Kidney epithelial cell (primary cell): ENCODE data around the gene SOCS1. TPM values are rescaled to one million over a fixed set of nuclear protein-coding genes. Genes with fewer than 3 reads are reported as not detected.

ENCODE experiments used
- DNase-seq: peaks from one replicate; pipeline ENCODE4 v3.0.0-alpha.2; 2010; ENCODE audit warnings: low read depth
- H3K27me3 ChIP-seq: 2 replicates; pipeline ENCODE4 v1.6.0; 2011; ENCODE audit warnings: low read length; ENCODE audit not compliant: control insufficient read depth, insufficient read depth
- H3K36me3 ChIP-seq: 2 replicates; pipeline ENCODE4 v1.5.1; 2011; ENCODE audit warnings: low read length; ENCODE audit not compliant: control insufficient read depth, insufficient read depth
- H3K4me3 ChIP-seq: 2 replicates; pipeline ENCODE4 v1.5.1; 2011; ENCODE audit warnings: low read depth, mild to moderate bottlenecking, control low read depth, low read length
- total RNA-seq: library from RNA; depleted of rRNA; stranded (reverse); fragments of >200 nt; gene quantifications from 2 replicates; pipeline ENCODE4 v1.2.3, GENCODE V29; 2015
- TF ChIP-seq, protein P1 (sequence below): IDR thresholded peaks from 2 replicates; pipeline ENCODE4 v1.5.1; 2011; ENCODE audit warnings: mild to moderate bottlenecking, moderate library complexity, low read length, control low read depth, inconsistent platforms; ENCODE audit not compliant: insufficient read depth, poor library complexity, severe bottlenecking

The SOCS1 gene
- total RNA-seq, 1 donor from 2014 or later = 1.2 TPM

DNA sequence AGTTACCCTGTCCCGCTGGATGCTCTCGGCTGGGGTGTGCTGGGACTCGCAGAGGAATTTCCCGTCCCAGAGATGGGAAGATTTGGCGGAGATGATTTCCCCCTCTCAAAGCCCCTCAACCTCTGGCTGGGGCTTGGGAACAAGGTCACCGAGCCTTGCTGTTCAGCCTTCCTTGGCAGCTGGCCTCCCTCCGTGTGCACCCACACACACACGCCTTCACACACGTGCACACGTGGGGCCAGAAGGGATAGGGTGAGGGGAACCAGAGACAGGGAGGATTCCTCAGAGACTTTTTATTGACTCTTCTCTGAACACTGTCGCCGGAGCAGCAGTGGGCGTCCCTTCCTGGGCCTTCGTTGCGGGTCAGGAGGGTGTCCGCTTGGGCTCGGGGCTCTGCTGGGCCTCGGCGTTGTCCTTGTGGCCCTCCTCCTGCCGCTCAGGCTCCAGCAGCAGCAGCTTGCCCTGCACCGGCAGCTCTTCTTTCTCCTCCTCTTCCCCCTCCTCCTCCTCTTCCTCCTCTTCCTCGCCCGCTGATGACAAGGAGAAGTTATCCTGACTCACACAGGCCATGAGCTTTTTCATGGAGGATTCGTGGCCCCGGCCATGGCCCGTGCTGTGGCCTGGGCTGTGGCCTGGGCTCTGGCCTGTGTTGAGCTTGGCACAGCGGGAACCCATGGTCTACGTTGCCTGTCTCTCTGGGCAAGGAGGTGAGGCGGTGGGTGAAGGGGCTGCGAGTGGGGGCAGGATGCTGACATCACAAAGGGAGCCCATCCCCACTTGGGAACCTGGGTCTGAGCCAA is 17.1 kb upstream of the SOCS1 start, which contains the start of gene PRM3:
Gene PRM3 (minus strand): TSS at position 709 of the 800 bp plus-strand sequence. CDS start 34 bp downstream, at position 675.
- TF ChIP-seq, protein P1, sequence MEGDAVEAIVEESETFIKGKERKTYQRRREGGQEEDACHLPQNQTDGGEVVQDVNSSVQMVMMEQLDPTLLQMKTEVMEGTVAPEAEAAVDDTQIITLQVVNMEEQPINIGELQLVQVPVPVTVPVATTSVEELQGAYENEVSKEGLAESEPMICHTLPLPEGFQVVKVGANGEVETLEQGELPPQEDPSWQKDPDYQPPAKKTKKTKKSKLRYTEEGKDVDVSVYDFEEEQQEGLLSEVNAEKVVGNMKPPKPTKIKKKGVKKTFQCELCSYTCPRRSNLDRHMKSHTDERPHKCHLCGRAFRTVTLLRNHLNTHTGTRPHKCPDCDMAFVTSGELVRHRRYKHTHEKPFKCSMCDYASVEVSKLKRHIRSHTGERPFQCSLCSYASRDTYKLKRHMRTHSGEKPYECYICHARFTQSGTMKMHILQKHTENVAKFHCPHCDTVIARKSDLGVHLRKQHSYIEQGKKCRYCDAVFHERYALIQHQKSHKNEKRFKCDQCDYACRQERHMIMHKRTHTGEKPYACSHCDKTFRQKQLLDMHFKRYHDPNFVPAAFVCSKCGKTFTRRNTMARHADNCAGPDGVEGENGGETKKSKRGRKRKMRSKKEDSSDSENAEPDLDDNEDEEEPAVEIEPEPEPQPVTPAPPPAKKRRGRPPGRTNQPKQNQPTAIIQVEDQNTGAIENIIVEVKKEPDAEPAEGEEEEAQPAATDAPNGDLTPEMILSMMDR = no peak
- Histone ChIP-seq H3K36me3 (no peaks in the 10 kb centered on the region), H3K27me3 (peaks cover 2% of the 10 kb centered on the region), H3K4me3 (no peak within 1 kb of the TSS)
- no peak for DNase-seq

DNA sequence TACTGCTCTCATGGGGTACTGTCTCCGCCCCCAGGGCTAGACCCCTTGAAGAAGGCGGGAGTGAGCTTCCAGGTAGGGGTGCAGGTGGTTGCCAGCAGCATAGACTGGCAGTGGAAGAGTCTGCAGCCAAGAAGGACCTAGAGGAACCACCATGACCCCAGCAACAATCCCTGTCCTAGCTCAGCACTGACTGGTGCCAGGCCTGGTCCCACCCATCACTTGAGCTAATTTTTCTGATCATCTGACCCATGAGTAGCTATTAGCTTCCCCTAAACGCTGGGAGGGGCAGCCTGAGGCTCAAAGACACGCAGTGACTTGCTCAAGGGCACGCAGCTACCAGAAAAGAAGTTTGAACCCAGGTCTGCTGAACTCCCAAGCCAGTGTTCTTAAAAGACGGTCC is 16.5 kb upstream of the SOCS1 start:
- H3K27me3 ChIP-seq = peaks cover 3% of the 10 kb centered on the region
- DNase-seq = no peak
- no peaks in the 10 kb centered on the region for H3K36me3 ChIP-seq
- TF ChIP-seq, protein P1 = no peak
- H3K4me3 ChIP-seq = no peak overlapping the region

DNA sequence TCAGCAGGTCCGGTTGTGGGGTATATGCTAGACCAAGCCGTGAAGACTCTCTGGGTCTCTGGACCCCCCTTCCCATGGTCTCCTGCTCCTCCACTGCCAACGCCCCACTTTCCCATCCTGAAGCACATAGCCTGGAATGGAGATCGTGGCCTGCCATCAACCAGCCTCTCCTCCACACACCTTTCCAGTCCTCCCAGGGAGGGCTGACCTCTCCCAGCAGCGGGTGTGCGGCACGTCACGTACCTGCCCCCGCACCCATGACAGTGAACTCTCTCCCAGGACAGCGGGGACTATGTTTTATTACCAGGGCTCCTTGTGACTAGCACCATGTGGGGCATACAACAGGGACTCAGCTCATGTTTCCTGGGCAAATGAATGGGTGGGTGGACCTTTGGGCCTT is 15.6 kb upstream of the SOCS1 start:
- Histone ChIP-seq H3K4me3 (no peak overlapping the region), H3K27me3 (peaks cover 4% of the 10 kb centered on the region), H3K36me3 (no peaks in the 10 kb centered on the region)
- TF ChIP-seq, protein P1 = no peak
- no peak for DNase-seq

DNA sequence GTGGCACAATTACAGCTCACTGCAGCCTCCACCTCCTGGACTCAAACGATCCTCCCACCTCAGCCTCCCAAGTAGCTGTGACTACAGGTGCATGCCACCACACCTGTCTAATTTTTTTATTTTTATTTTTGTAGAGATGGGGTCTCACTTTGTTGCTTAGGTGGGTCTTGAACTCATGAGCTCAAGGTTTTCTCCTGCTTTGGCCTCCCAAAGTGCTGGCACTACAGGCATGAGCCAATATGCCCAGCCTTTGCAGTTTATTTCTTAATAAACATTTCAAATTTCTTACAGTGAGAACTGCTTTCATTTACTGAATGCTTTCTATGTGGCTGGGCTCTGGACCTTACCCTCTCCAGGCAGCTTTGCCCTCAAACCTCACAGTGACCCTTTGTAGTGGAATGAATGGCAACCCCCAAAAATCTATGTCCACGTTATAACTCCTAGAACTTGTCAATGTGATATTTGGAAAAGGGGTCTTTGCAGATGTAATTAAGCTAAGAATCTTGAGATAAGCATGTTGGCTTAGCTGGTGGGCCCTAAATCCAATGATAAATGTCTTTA is 14.7 kb upstream of the SOCS1 start:
- TF ChIP-seq, protein P1 = no peak
- no peaks in the 10 kb centered on the region for H3K36me3 ChIP-seq
- H3K4me3 ChIP-seq = no peak overlapping the region
- H3K27me3 ChIP-seq = peaks cover 4% of the 10 kb centered on the region
- DNase-seq = no peak

DNA sequence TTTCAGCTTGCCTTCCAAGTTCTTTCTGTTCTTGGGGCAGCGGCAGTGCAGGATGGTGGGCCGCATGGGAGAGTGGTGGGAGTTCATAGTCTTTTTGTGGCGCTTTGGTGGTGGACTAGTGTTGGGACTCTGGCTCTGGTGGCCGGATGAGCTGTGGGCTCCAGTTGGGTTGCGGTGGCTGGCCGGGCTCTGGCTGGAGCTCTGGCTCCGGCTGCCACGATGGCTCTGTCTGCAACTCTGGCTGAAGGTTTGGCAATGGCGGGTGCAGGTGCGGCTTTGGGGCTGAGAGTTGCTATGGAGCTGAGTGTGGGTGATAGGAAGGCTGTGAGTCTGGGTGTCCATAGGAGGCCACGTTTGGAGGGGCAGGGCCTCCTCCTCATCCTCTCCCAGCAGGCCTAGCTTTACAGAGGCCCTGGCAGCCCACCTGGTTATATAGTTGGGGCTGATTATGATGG is 12.9 kb upstream of the SOCS1 start, which contains the start of gene TNP2:
Gene TNP2 (minus strand): TSS at position 405 of the 455 bp plus-strand sequence. CDS start 63 bp downstream, at position 342.
- Histone ChIP-seq H3K27me3 (peaks cover 4% of the 10 kb centered on the region), H3K36me3 (no peaks in the 10 kb centered on the region), H3K4me3 (no peak within 1 kb of the TSS)
- DNase-seq = no peak
- TF ChIP-seq, protein P1 = no peak
